HUDEP-2 (cell line): ENCODE results near the gene DHX8.

Experiments
- DNase-seq, 76 experiments: peaks; one replicate each; lab custom pipeline; 2025; ENCODE audit not compliant: unreplicated experiment in 76 of 76; lab: John Stamatoyannopoulos, UW

DHX8 gene

DNA sequence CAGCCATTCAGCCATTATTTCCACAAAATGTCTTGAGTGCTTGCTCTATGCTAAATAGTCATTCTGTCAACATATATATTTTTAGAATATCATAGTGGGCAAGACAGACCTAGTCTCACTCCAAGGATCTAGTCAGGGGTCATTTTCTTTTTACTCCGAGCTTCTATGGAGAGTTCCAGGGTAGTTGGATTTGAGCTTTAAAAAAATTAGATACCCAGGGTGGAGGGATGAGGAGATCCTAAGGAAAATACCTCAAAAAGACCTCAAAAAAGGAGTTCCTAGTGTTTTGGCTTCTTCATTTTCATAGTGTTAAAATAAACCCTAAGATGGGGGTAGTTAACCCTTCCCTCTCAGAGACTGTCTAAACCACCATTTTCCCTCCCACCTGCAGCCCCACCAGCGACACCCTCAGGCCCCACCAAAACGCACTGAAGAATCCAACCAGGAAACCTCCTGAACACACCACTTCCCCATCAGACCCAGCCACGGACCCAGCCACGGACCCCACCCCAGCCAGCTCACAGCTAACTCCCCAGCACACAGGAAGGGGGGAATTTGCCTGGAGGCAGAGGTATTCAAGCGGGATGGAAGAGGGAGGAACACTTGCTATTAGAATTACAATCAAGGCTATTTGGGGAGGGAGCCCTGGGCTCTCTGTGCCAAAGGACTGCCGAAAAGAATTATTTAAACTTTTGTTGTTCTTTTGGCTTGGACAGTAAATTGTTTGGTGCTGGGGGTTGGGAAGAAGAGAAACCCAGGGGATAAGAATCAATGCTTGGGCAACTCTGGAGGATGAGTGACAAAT is 60.2 kb downstream of the DHX8 start:
- no peak for DNase-seq

DNA sequence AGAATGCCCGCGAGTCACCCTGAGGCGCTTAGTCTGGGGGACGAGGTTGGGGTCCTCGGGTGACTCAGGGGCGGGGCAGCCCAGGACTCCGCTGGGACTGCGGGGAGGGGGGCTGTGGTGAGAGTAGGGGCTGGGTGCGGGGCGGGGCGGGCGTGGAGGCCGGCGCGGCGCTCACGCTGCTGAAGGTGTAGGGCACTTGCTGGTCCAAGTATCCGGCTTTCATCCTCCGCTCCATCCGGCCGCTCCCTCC is 61.5 kb downstream of the DHX8 start:
- peak in 3 of 76 experiments; percentile 27 to 38 (median 29) for DNase-seq

DNA sequence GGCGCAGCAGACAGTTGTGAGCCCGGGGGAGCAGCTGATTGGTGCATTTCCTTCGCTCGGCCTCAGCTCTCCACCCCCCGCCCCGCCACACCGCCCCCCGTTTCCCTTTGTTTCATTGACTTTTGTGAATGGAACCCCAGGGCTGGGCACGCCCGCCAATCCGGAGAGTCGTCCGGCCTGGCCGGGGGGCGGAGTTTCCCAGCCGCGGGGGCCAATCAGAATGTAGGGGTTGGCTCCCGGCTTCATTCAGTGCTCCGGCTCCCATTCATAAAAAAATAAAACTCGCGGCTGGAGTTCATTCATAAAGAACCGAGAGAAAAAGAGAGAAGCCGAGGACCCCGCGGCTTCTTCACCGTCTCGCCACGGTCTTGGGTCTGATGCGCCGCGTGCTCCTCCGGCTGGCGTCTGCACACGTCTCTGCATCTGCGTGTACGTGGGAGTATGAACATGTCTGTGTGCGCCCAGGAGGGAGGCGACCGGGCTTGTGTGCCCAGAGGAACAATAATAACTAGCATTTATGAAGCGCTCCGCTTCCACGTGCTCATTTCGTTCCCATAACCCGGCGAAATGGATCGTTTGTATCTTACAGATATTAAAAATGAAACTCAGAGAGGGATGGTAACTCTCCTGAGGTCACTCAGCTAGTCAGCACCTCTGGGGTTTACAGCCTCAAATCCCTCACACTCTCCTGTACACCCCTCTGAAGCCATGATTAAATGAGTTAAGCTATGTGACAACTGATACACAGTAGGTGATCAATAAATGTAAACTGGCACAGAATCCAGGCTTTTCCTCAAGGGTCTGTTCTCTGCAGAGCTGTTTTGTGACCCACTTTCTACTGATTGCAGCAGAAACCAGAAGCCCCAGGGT is 62.8 kb downstream of the DHX8 start, which contains the start of gene ETV4:
Gene ETV4 (minus strand): TSS at position 22 of the 870 bp plus-strand sequence. CDS start 723 bp downstream, outside the sequence.
- DNase-seq: peak in 74 of 76 experiments; percentile 6 to 93 (median 78)

DNA sequence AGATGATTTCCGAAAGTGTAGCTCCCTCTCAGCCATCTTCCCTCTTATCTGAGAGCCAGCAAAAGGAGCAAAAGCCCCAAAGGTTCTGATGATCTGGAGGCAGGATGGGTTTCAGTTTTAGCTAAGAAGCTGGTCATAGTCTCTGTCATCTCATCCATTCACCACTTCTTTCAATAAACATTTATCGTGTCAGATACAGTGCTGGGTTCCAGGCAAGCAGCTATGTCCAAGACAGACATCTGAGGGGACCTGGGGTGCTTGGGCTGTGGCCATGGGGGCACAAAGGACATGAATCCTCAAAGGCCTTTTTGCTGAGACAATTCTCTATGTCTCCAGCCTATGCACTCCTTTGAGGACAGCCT is 63.4 kb downstream of the DHX8 start:
- DNase-seq: no peak

DNA sequence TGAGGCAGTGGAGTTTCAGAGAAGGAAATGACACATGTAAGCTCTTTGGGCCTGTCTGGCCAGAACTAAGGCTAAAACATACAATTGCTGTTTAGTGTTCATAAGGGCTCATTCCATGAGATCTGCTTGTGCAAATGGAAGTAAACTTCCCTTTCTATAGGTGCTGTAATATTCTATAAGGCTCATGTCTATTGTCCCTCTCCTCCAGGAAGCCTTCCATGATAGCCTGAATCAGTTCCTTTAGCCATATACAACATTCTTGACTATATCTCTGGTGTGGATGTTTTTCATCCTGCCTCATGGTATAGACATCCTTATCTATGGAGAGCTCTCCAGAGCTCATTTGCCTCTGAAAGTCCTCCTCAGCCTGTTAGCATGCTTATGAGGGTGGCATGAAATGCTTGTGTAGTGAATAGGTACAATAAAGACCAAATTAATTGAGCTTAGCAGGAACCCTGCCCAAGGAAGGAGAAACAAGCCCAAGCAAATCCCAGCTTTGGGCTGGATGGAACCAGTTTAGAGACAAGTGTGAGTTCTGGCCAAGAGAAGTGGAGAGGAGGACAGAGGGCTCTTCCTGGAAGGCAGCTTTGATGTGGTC is 64.0 kb downstream of the DHX8 start:
- no peak for DNase-seq

DNA sequence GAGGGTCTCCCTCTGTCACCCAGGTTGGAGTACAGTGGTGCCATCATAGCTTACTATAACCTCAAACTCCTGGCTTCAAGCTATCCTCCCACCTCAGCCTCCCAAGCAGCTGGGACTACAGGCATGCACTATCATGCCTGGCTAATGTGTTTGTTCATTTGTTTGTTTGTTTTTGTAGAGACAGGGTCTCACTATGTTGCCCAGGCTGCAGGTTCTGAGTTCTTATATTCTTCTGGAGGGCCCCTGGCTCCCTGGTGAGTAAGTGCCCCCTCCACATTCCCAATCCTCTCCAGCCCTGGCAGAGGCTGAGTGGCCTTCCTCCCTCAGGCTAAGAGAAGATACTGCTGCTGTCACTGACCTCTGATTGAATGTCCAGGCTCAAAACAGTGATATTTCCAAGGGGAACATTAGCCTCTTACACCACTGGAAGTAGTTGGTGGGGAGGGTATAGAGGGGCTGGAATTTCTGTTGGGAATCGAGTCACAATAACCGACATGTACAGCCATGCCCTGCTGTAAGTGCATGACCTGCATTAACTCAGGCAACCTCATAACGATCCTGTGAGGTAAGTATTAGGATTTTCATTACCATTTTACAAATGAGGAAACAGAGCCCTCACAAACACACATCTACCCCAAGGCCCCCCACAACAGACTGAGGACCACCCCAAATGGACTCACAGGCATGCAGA is 65.1 kb downstream of the DHX8 start:
- DNase-seq: no peak

DNA sequence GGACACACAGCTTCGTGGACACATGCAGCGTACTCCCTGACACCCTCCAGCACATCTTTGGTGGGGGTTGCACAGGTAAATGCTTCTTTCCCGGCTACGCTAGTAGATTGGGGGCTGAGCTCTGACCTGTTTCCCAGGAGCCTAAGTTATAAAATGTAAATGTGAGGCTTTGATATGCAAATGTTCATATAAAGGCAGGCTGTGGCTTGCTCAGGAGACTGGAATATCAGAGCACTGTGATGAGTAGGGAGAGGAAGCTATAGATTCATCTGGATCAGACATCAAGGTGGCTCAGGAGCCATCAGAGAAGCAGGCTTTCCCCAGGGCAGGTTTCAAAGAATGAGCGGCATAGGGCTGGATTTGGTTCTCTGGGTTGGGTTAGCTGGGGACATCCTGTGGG is 65.7 kb downstream of the DHX8 start:
- no peak for DNase-seq

DNA sequence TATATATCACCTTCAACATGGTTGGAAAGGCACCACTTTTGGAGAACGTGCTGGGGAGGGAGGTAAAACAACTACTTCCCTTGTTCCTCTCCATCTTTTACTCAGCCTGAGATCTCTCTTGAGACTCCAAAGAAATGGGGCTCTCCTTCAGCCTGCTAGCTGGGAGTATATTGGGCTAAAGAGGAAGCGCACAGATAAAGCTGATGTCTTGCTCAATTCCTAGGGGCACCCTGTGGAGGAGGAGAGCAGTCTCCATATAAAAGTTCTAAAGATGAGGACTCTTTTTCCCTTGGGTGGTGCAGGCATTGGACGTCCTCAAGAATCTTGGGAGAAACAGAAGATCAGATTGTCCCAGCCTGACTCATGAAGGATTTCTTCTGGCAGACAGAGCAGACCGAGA is 67.0 kb downstream of the DHX8 start:
- DNase-seq: no peak

DNA sequence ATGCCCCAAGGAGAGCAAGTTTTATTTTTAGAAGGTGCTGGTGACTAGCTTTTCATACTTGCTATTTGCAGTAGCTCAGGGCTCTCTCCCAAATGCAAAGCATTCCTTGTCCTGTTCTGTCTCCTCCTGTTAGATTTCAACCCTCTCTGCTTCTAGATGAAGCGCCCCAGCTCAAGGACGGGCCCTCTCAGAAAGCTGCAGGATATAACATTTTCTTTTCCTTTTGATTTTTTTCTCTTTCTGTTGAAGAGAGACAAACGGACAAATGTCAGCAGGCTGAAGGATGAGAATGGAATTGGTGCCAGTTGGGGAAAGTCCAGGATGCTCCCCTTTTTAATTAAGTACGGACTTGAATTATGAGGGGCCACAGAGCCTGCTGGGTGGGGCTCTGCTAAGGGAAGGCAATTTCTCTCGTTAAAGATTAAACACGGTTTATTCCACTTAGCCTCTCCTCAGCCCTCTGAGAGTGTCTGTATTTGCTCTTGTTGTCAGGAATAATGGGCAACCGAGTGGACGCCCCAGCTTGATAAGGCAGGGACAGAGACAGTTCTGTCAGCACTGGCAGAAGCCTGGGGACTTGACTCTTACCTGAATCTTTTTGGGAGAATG is 68.6 kb downstream of the DHX8 start:
- DNase-seq: no peak

DNA sequence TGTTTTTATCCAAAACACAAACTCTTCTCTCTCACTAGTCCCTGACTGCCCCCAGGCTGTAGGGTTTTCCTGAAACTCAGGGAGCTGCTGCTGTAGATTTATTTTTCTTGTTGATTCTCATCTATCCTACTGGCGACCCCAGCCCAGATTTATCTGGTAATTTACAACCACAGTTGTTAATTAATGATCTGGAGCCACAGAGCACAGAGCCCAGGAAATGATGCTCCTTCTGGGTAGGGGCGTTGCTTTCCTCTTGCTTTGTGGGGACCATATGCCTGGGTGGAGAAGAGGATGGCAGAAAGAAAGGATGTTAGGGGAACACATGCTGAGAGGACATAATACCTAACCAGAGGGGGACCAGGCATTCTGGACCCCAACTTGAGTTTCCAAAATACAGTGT is 69.8 kb downstream of the DHX8 start:
- DNase-seq: no peak

DNA sequence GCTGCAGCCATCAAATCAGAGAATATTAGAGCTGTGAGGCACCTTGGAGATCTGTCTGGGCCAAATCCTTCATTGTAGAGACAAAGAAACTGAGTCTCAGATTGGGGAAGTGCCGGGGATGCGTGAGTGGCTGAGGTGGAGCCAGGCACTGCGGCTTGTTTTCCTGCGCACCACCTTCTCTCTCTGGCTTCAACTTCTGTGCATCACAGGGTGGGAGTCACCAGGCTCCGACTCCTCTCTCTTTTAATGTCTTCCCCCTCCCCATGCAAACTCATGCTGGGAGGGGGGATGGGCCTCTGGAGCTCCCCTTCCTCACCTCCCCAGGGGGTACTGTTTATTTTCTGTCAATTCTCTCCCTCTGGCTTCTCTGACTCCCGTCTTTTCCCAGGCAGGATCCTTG is 71.1 kb downstream of the DHX8 start:
- no peak for DNase-seq

DNA sequence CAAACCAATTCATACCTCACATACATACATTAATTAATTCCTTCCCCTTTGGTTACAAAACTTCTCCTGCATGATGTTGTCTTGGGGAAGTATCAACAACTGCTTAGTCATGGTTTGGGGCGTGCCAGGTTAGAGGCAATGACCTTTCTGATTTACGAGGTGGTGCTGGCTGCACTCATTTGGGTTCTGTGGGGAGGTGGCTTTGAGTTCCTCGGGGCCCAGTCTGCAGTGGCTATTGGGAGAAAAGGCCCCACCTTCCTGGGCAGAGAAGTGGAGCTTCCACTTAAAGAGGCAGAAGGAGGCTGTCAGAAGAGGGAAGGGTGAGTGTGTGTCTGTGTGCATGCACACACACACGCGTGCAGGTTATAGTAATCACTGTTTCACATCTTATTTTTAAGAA is 72.5 kb downstream of the DHX8 start:
- DNase-seq: peak in 28 of 76 experiments; percentile 2 to 47 (median 16)

DNA sequence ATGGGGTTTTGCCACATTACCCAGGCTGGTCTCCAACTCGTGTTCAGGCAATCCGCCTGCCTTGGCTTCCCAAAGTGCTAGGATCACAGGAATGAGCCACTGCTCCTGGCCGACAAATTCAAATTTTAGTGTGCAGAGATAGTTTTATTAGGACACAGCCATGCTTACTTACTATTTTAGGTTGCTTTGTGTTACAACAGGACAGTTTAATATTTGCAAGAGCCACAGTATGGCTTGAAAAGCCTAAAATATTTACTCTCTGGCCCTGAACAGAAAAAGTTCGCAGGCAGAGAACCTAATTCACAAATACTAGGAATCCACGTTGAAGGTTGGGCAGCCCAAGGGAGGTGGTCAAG is 75.0 kb downstream of the DHX8 start:
- DNase-seq: no peak

DNA sequence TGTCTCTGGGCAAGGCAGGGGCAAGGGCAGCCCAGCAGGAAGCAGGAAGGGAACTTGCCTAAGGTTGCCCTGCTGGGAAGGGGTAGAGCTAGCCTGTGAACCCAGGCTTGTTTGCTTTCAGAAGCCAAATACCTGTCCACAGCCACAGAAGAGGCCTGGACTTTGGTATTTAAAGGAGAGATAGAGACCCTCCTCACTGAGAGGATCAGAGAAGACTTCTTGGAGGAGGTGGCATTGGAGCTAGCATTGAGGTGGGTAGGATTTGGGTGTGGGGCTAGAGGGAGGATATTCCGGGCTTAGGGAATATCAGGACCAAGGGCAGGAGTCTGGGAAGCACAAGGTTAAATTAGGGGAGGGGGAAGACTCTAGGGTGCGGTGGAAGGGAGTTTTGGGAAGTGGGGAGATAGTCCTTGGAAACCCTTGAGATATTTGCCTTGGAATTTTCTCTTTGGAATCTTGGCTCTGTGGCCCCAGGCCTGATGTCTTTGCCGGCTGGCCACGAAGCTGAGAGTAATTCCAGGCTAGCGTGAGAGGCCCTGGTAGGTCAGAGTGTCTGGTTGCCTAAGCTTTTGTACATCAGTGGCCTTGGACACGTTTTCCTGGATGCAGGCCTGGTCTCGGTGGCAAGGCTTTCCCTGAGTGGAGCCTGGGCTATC is 75.5 kb downstream of the DHX8 start:
- DNase-seq: no peak

DNA sequence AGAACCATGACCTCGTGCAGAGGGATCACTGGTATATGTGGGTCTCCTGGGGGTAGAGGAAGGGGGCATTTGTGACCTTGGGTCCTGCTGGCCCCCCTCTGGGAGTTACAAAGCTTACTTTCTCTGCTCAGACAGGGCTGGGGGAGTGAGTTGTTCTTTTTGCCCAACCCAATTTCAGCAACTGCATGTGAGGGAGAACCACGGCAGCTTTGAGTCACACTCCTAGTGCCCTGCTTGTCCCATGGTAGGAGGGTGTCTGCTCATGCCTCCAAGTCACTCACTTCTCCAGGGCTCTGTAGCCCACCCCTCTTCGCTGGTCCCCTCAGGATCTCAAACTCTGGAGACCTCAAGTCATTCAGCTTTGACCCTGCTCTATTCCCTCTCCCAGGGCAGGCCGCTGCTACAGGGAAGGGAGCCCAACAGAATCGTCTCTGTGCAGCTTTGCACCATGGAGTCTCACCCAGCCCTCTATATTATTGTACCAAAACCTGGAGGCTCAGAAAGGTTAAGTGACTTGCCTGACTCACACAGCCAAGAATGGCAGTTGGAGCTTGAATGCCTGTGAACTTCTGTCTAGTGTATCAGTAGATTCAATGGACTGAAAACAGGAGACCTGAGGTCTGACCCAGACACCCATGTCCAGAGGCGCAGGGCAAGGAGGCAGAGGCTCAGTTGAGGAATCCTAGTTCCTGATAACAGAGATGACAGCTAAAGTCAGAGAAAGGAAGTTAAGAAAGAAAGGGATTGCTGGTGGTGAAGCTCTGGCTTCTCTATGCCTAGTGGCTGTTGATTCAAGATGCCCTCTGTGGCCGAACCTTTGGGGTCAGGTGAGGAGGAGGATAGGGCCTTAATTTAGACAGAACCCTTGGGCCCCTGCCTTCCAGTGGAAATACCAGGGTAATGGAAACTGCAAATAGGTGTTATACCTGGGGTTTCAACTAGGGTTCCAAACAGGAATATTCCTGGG is 77.0 kb downstream of the DHX8 start:
- no peak for DNase-seq

DNA sequence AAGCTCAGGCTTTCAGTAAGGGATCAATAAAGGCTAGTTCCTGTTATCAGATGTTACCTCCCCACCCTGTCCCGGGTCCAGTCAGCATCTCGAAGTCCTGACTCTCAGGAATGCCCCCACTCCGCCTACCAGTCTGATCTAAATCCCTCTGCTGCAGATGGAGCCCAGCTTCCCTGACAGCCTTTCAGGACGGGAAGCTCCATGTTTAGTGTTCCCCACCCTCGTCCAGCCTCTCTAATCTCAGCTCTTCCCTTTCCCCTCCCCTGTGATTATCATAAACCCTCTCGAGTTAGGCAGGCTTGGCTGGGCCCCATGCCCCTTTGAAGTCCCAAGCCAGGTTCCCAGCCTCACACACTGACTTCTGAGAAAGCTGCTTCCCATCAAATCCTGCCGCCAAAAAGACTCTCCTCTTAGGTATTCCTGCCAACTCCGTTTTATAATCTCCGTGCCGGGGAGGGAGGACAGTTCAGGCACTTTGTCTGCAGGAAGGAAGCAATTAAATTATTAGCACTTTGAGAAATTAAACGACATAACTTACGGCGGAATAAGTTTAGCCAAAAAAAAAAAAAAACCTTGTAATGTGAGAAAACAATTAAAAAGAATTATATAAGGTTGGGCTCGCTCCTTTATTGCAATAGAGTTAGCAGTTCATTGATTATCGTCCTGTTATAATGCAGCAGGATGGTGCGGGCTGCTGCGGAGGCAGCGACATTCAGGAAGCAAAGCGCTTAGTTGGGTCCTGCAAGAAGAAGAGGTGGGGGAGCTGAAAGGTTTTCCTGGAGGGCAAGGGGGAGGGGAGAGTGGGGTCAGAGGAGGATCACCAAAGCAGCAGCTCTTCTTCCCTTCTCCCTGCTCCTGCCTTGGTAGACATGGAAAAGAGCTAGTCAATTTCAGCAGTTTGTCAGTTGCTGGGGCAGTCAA is 79.2 kb downstream of the DHX8 start:
- DNase-seq: no peak

DNA sequence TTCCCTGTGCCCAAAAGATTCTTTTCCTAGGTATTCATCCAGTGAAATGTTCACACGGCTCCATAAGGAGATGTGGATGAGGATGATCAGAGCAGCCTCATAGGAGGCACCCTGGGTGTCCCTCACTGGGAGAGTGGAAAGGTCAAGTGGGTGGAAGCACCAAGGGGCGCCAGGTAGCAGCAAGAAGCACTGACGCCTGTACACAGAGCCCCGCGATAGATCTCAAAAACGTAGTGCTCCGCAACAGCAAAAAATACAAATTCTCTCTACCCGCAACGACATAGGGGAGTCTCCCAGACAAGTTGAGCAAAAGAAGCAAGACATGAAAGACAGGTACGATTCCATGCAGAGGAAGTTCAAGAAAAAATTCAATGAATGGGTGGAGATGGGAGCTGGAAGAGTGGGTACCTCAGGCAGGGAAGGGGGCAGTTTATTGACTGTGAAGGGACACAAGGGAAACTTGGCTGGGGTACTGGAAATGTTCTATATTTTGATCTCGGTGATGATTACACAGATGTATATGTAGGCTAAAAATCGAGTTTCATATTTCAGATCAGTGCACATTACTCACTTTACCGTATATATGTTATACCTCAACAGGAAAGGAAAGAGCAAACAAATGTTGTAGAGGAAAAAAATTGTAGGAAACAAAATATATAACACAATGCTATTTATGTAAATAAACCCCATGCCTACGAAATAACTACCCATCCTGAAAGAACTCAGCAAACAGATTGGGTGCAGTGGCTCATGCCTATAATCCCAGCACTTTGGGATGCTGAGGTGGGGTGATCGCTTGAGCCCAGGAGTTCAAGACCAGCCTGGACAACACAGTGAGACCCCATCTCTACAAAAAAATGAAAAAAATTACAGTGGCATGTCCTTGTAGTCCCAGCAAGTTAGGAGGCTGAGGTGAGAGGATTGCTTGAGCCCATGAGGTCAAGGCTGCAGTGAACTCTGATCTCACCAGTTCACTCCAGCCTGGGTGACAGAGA is 80.1 kb downstream of the DHX8 start:
- DNase-seq: no peak
